Neural progenitor cell (in vitro differentiated cells): ENCODE data around the gene GFAP. TPM values are rescaled to one million over a fixed set of nuclear protein-coding genes. Genes with fewer than 3 reads are reported as not detected.

Source experiments
- DNase-seq: peaks from one replicate; pipeline ENCODE4 v3.0.0-alpha.2; 2016; ENCODE audit warnings: low spot score
- H2AFZ ChIP-seq: fragments of 200-600 bp; sonication (generic); replicated peaks from 2 replicates; pipeline ENCODE4 v1.6.1; 2016; ENCODE audit warnings: antibody characterized with exemption
- H3F3A ChIP-seq: fragments of 200-600 bp; sonication (generic); 2 replicates; pipeline ENCODE4 v1.6.1; 2016; ENCODE audit warnings: antibody characterized with exemption, low read depth
- H3K27ac ChIP-seq: fragments of 200-600 bp; sonication (generic); 2 replicates; pipeline ENCODE4 v1.5.1; 2016; ENCODE audit warnings: mild to moderate bottlenecking
- H3K27me3 ChIP-seq: fragments of 200-600 bp; sonication (generic); 2 replicates; pipeline ENCODE4 v1.6.1; 2016; ENCODE audit warnings: mild to moderate bottlenecking, moderate library complexity
- H3K36me3 ChIP-seq: fragments of 200-600 bp; sonication (generic); 2 replicates; pipeline ENCODE4 v1.5.1; 2016
- H3K4me1 ChIP-seq: fragments of 200-600 bp; sonication (generic); 2 replicates; pipeline ENCODE4 v1.6.1; 2016; ENCODE audit warnings: mixed run types
- H3K4me2 ChIP-seq: fragments of 200-600 bp; sonication (generic); 2 replicates; pipeline ENCODE4 v1.6.1; 2016
- H3K4me3 ChIP-seq: fragments of 200-600 bp; sonication (generic); 2 replicates; pipeline ENCODE4 v1.5.1; 2016
- H3K79me2 ChIP-seq: fragments of 200-600 bp; sonication (generic); 2 replicates; pipeline ENCODE4 v1.6.1; 2016; ENCODE audit warnings: low read depth
- H3K9ac ChIP-seq: fragments of 200-600 bp; sonication (generic); 2 replicates; pipeline ENCODE4 v1.6.1; 2016
- H3K9me3 ChIP-seq: fragments of 200-600 bp; sonication (generic); 2 replicates; pipeline ENCODE4 v1.5.1; 2016; ENCODE audit warnings: low read depth
- H4K20me1 ChIP-seq: fragments of 200-600 bp; sonication (generic); 2 replicates; pipeline ENCODE4 v1.6.1; 2016; ENCODE audit warnings: low read depth
- H3K27ac Mint-ChIP-seq: 3 replicates; pipeline ENCODE4 v1.8.0; 2021; ENCODE audit warnings: mixed read lengths
- H3K27me3 Mint-ChIP-seq: 2 replicates; pipeline ENCODE4 v1.8.0; 2022; ENCODE audit warnings: low read depth, mild to moderate bottlenecking, inconsistent platforms, moderate library complexity, mixed read lengths; ENCODE audit not compliant: insufficient read depth
- H3K36me3 Mint-ChIP-seq: 3 replicates; pipeline ENCODE4 v1.8.0; 2021; ENCODE audit warnings: mixed read lengths
- H3K4me1 Mint-ChIP-seq: 3 replicates; pipeline ENCODE4 v1.8.0; 2021; ENCODE audit warnings: mixed read lengths
- H3K4me3 Mint-ChIP-seq: 3 replicates; pipeline ENCODE4 v1.8.0; 2021; ENCODE audit warnings: mild to moderate bottlenecking, moderate library complexity, mixed read lengths
- H3K9me3 Mint-ChIP-seq: 3 replicates; pipeline ENCODE4 v1.8.0; 2020; ENCODE audit warnings: mixed read lengths
- CTCF ChIP-seq: fragments of 200-600 bp; sonication (generic); IDR thresholded peaks from 2 replicates; pipeline ENCODE4 v1.5.1; 2017; ENCODE audit warnings: antibody characterized with exemption, mild to moderate bottlenecking
- EZH2 ChIP-seq: fragments of 200-600 bp; sonication (generic); IDR thresholded peaks from 2 replicates; pipeline ENCODE4 v1.6.1; 2017; ENCODE audit warnings: antibody characterized with exemption, mild to moderate bottlenecking, moderate library complexity
- EZH2phosphoT487 ChIP-seq: fragments of 200-600 bp; sonication (generic); IDR thresholded peaks from 2 replicates; pipeline ENCODE4 v1.6.1; 2017; ENCODE audit warnings: antibody characterized with exemption
- total RNA-seq: library from RNA; depleted of rRNA; stranded (reverse); fragments of >200 nt; gene quantifications from 2 replicates; pipeline ENCODE4 v1.2.3, GENCODE V29; 2015; ENCODE audit warnings: low replicate concordance

GFAP gene
- total RNA-seq, 1 donor from 2014 or later, result 0.45 TPM

- peaks cover 88% of the 10 kb centered on the region for H3K79me2 ChIP-seq
- no peak overlapping the region for H3K9ac ChIP-seq
- peaks cover 3% of the 10 kb centered on the region for H3K9me3 Mint-ChIP-seq
- H3K4me2 ChIP-seq, result no peak overlapping the region
- no peak overlapping the region for H3K27ac Mint-ChIP-seq
- peaks cover 30% of the 10 kb centered on the region for H3K36me3 ChIP-seq
- H3K27me3 Mint-ChIP-seq, result no peaks in the 10 kb centered on the region
- peaks cover 8% of the 10 kb centered on the region for H3K4me1 Mint-ChIP-seq
- no peak overlapping the region for H3K27ac ChIP-seq
- no peaks in the 10 kb centered on the region for H3K27me3 ChIP-seq
- no peaks in the 10 kb centered on the region for H3K9me3 ChIP-seq
- no peak for DNase-seq
- no peak overlapping the region for H2AFZ ChIP-seq
- no peak overlapping the region for H3K4me3 ChIP-seq
- no peak for TF ChIP-seq EZH2
- no peak for TF ChIP-seq EZH2phosphoT487
- no peak for TF ChIP-seq CTCF
- H3K4me1 ChIP-seq, result peaks cover 4% of the 10 kb centered on the region
- H4K20me1 ChIP-seq, result peaks cover 55% of the 10 kb centered on the region
- H3K4me3 Mint-ChIP-seq, result no peak overlapping the region
- peaks cover 19% of the 10 kb centered on the region for H3F3A ChIP-seq
- peaks cover 61% of the 10 kb centered on the region for H3K36me3 Mint-ChIP-seq
Observed at GRCh38 chr17:44940317-44940716, 25.0 kb upstream of the GFAP start.

- no peak overlapping the region for H3K4me3 Mint-ChIP-seq
- Histone ChIP-seq H3K27me3 (no peaks in the 10 kb centered on the region), H3K4me2 (no peak overlapping the region), H3K79me2 (peaks cover 36% of the 10 kb centered on the region), H3K9me3 (no peaks in the 10 kb centered on the region), H3K27ac (no peak overlapping the region), H3K4me3 (no peak overlapping the region), H3F3A (peaks cover 3% of the 10 kb centered on the region), H3K9ac (no peak overlapping the region), H3K4me1 (no peaks in the 10 kb centered on the region), H2AFZ (no peak overlapping the region), H4K20me1 (peaks cover 20% of the 10 kb centered on the region), H3K36me3 (peaks cover 10% of the 10 kb centered on the region)
- no peaks in the 10 kb centered on the region for H3K27me3 Mint-ChIP-seq
- H3K4me1 Mint-ChIP-seq, result no peaks in the 10 kb centered on the region
- no peak for DNase-seq
- H3K36me3 Mint-ChIP-seq, result peaks cover 44% of the 10 kb centered on the region
- peaks cover 3% of the 10 kb centered on the region for H3K9me3 Mint-ChIP-seq
- H3K27ac Mint-ChIP-seq, result no peak overlapping the region
- TF ChIP-seq CTCF, result no peak
- no peak for TF ChIP-seq EZH2
- TF ChIP-seq EZH2phosphoT487, result no peak
Observed at GRCh38 chr17:44935116-44935515, 19.8 kb upstream of the GFAP start.

- Histone ChIP-seq H3K4me1 (no peaks in the 10 kb centered on the region), H3K9ac (no peak overlapping the region), H3K9me3 (no peaks in the 10 kb centered on the region), H3K4me2 (no peak overlapping the region), H3K27ac (no peak overlapping the region), H3K36me3 (peaks cover 10% of the 10 kb centered on the region), H2AFZ (no peak overlapping the region), H3K79me2 (peaks cover 32% of the 10 kb centered on the region), H3F3A (peaks cover 3% of the 10 kb centered on the region), H3K27me3 (no peaks in the 10 kb centered on the region), H3K4me3 (no peak overlapping the region), H4K20me1 (peaks cover 17% of the 10 kb centered on the region)
- Mint-ChIP-seq H3K27me3 (no peaks in the 10 kb centered on the region), H3K4me3 (no peak overlapping the region), H3K9me3 (peaks cover 3% of the 10 kb centered on the region), H3K27ac (no peak overlapping the region), H3K4me1 (no peaks in the 10 kb centered on the region), H3K36me3 (peaks cover 41% of the 10 kb centered on the region)
- TF ChIP-seq EZH2phosphoT487, result no peak
- TF ChIP-seq EZH2, result no peak
- no peak for TF ChIP-seq CTCF
- no peak for DNase-seq
Observed at GRCh38 chr17:44934745-44935105, 19.4 kb upstream of the GFAP start.
